BLaER1 (cell line): ENCODE results near the gene GLS.
"Not testable (repeated sequence)": the region's sequence is repeated elsewhere in the genome, so short reads cannot be mapped to it uniquely, and the experiment has no call there.

ENCODE experiments used
- H3K27ac ChIP-seq: shearing (Covaris generic); formaldehyde crosslinking; 2 replicates; pipeline ENCODE4 v1.8.1; 2022
- H3K27me3 ChIP-seq: shearing (Covaris generic); formaldehyde crosslinking; 2 replicates; pipeline ENCODE4 v1.8.1; 2022
- H3K36me3 ChIP-seq: shearing (Covaris generic); formaldehyde crosslinking; 2 replicates; pipeline ENCODE4 v1.8.1; 2022
- H3K4me1 ChIP-seq: shearing (Covaris generic); formaldehyde crosslinking; 2 replicates; pipeline ENCODE4 v1.8.1; 2022
- H3K4me2 ChIP-seq: shearing (Covaris generic); formaldehyde crosslinking; 2 replicates; pipeline ENCODE4 v1.8.1; 2022
- H3K4me3 ChIP-seq: shearing (Covaris generic); formaldehyde crosslinking; 2 replicates; pipeline ENCODE4 v1.8.1; 2022
- H3K9ac ChIP-seq: shearing (Covaris generic); formaldehyde crosslinking; 2 replicates; pipeline ENCODE4 v1.8.1; 2022
- H3K9me3 ChIP-seq: shearing (Covaris generic); formaldehyde crosslinking; 2 replicates; pipeline ENCODE4 v1.8.1; 2022
- H4K20me1 ChIP-seq: shearing (Covaris generic); formaldehyde crosslinking; 2 replicates; pipeline ENCODE4 v1.8.1; 2022
- Cebpa-rat ChIP-seq: shearing (Covaris generic); IDR thresholded peaks from 2 replicates; pipeline ENCODE4 v1.8.1; 2022

The GLS gene

DNA sequence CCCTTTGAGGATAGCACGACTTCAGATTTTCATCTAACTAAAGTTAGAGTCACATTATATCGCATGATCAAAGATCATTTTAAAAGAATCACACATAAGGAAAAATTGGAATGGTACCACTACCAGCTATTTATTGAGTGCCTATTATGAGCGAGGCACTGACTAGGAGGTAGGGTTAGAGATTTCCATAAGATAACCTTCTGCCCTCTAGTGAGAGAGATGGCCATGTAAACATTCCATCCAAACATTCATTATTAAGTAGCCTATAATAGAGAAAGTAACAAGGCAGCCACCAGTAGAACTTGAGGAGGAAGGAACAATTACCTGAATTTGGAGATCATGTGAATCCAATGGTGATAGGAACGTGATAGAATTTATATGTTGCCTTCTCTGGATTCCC, 25.4 kb upstream of the GLS start:
- no peaks in the 10 kb centered on the region for H3K4me1 ChIP-seq
- no peak overlapping the region for H3K9ac ChIP-seq
- no peaks in the 10 kb centered on the region for H3K27me3 ChIP-seq
- no peak for TF ChIP-seq Cebpa-rat
- no peaks in the 10 kb centered on the region for H3K36me3 ChIP-seq
- H3K4me3 ChIP-seq = no peak overlapping the region
- no peaks in the 10 kb centered on the region for H3K9me3 ChIP-seq
- H4K20me1 ChIP-seq = no peaks in the 10 kb centered on the region
- H3K4me2 ChIP-seq = no peak overlapping the region
- H3K27ac ChIP-seq = no peak overlapping the region

DNA sequence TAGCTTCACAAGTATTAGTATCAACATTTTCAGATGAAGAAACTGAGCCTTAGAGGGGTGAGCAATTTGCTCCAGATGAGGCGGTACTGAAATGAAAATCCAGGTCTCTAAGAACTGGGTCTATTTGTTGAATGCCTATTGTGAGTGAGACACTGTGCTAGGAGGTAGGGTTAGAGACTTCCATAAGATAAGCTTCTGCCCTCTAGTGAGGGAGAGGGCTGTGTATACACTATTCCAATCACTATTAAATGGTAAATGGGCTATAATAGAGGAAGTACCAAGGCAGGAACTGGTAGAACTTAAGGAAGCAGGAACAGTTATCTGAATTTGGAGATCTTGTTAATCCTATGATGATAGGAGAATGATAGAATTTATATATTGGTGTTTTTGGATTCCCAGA, 23.6 kb upstream of the GLS start:
- H3K9me3 ChIP-seq = no peaks in the 10 kb centered on the region
- no peak overlapping the region for H3K9ac ChIP-seq
- no peak overlapping the region for H3K4me2 ChIP-seq
- H3K4me3 ChIP-seq = no peak overlapping the region
- no peaks in the 10 kb centered on the region for H3K27me3 ChIP-seq
- no peaks in the 10 kb centered on the region for H3K4me1 ChIP-seq
- no peaks in the 10 kb centered on the region for H4K20me1 ChIP-seq
- H3K27ac ChIP-seq = no peak overlapping the region
- no peak for TF ChIP-seq Cebpa-rat
- no peaks in the 10 kb centered on the region for H3K36me3 ChIP-seq

- Histone ChIP-seq H3K4me3 (no peak overlapping the region), H3K27ac (no peak overlapping the region), H3K9ac (no peak overlapping the region), H3K27me3 (no peaks in the 10 kb centered on the region), H3K4me2 (no peak overlapping the region), H3K36me3 (no peaks in the 10 kb centered on the region), H3K4me1 (no peaks in the 10 kb centered on the region), H4K20me1 (no peaks in the 10 kb centered on the region), H3K9me3 (no peaks in the 10 kb centered on the region)
- TF ChIP-seq Cebpa-rat = no peak
Observed at GRCh38 chr2:190858817-190859216, 21.8 kb upstream of the GLS start.

- H4K20me1 ChIP-seq = no peaks in the 10 kb centered on the region
- H3K4me3 ChIP-seq = no peak overlapping the region
- H3K9me3 ChIP-seq = no peaks in the 10 kb centered on the region
- no peak overlapping the region for H3K4me2 ChIP-seq
- H3K36me3 ChIP-seq = no peaks in the 10 kb centered on the region
- H3K9ac ChIP-seq = no peak overlapping the region
- H3K27me3 ChIP-seq = no peaks in the 10 kb centered on the region
- TF ChIP-seq Cebpa-rat = no peak
- no peaks in the 10 kb centered on the region for H3K4me1 ChIP-seq
- no peak overlapping the region for H3K27ac ChIP-seq
Observed at GRCh38 chr2:190859347-190860297, 21.0 kb upstream of the GLS start.

- H3K4me1 ChIP-seq = no peaks in the 10 kb centered on the region
- no peak overlapping the region for H3K9ac ChIP-seq
- no peaks in the 10 kb centered on the region for H3K36me3 ChIP-seq
- no peak overlapping the region for H3K4me3 ChIP-seq
- no peak for TF ChIP-seq Cebpa-rat
- no peaks in the 10 kb centered on the region for H4K20me1 ChIP-seq
- H3K27ac ChIP-seq = no peak overlapping the region
- no peaks in the 10 kb centered on the region for H3K9me3 ChIP-seq
- no peak overlapping the region for H3K4me2 ChIP-seq
- no peaks in the 10 kb centered on the region for H3K27me3 ChIP-seq
Observed at GRCh38 chr2:190860985-190861680, 19.5 kb upstream of the GLS start.

DNA sequence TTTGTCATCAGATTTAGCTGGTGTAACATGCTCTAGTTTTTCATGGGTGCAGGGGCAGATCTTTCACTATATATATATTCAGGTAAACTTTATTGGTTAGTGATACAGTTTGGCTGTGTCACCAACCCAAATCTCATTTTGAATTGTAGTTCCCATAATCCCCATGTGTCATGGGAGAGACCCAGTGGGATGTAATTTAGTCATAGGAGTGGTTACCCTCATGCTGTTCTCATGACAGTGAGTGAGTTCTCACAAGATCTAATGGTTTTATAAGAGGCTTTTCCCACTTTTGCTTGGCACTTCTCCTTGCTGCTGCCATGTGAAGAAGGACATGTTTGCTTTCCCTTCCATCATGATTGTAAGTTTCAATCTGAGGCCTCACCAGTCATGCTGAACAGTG, 18.5 kb upstream of the GLS start:
- H3K9ac ChIP-seq, H3K4me1 ChIP-seq, H3K36me3 ChIP-seq, H3K9me3 ChIP-seq, H3K27me3 ChIP-seq, H3K27ac ChIP-seq, H3K4me3 ChIP-seq, H4K20me1 ChIP-seq, H3K4me2 ChIP-seq: not testable (repeated sequence)

GRCh38 chr2:190862571-190862991, 18.0 kb upstream of the GLS start:
- no peaks in the 10 kb centered on the region for H3K36me3 ChIP-seq
- no peak overlapping the region for H3K4me2 ChIP-seq
- no peak for TF ChIP-seq Cebpa-rat
- no peaks in the 10 kb centered on the region for H3K27me3 ChIP-seq
- no peak overlapping the region for H3K27ac ChIP-seq
- H3K4me3 ChIP-seq = no peak overlapping the region
- no peaks in the 10 kb centered on the region for H3K4me1 ChIP-seq
- H3K9ac ChIP-seq = no peak overlapping the region
- H4K20me1 ChIP-seq = no peaks in the 10 kb centered on the region
- no peaks in the 10 kb centered on the region for H3K9me3 ChIP-seq

GRCh38 chr2:190863946-190864345, 16.7 kb upstream of the GLS start:
- Histone ChIP-seq H3K9me3 (no peaks in the 10 kb centered on the region; the same call in none of the 2 replicates), H3K36me3 (no peaks in the 10 kb centered on the region), H3K4me2 (no peak overlapping the region), H3K27ac (no peak overlapping the region), H3K9ac (no peak overlapping the region), H3K4me1 (no peaks in the 10 kb centered on the region), H3K4me3 (no peak overlapping the region), H4K20me1 (no peaks in the 10 kb centered on the region), H3K27me3 (no peaks in the 10 kb centered on the region)
- TF ChIP-seq Cebpa-rat = no peak

DNA sequence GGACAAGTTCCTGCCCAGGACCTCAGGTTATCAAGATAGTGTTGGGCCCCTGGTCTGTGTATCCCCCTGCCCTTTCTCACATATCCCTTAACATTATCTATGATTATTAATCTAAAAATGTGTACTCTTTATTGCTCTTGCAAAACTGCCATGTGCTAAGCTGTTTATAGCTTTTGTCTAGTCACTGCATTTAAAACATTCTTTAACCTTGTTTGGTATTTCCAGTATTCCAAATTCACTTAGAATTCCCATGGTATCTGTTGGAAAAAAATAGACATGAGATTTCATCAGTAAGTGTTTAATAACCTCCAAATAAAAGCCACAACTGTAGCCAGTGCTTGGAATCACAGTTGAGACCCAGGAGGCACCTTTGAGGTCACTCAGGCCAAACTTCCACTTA, 16.2 kb upstream of the GLS start:
- no peaks in the 10 kb centered on the region; the same call in none of the 2 replicates for H3K9me3 ChIP-seq
- no peaks in the 10 kb centered on the region for H3K4me1 ChIP-seq
- H3K27me3 ChIP-seq = no peaks in the 10 kb centered on the region
- no peak overlapping the region for H3K27ac ChIP-seq
- no peak overlapping the region for H3K4me2 ChIP-seq
- H3K4me3 ChIP-seq = no peak overlapping the region
- no peaks in the 10 kb centered on the region for H3K36me3 ChIP-seq
- TF ChIP-seq Cebpa-rat = no peak
- no peak overlapping the region for H3K9ac ChIP-seq
- no peaks in the 10 kb centered on the region for H4K20me1 ChIP-seq

DNA sequence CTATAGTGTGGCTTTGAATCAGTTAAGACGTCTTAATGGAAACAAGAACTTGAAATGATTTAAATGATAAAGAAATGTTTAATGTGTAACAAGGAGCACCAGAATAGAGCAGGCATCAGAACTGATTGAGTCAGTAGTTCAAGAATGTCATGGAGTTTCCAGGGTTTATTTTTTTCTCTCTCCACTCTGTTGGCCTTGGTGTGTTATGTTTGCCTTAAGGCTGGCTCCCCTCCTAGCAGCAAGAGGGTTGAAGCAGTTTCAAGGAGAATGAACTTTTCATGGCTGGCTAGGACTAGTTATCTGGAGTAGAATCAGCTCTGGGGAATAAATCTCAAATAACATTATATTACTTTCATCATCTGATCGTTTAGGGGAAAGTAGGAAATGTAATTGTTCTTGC, 13.4 kb upstream of the GLS start:
- Histone ChIP-seq H3K36me3 (no peaks in the 10 kb centered on the region), H3K4me1 (no peaks in the 10 kb centered on the region), H3K9me3 (no peaks in the 10 kb centered on the region; the same call in none of the 2 replicates), H3K4me2 (no peak overlapping the region), H3K4me3 (no peak overlapping the region), H3K27ac (no peak overlapping the region), H3K9ac (no peak overlapping the region), H4K20me1 (no peaks in the 10 kb centered on the region), H3K27me3 (no peaks in the 10 kb centered on the region)
- no peak for TF ChIP-seq Cebpa-rat
